Measurements from ENCODE around the gene TMEM50B. TPM values are rescaled to one million over a fixed set of nuclear protein-coding genes. Genes with fewer than 3 reads are reported as not detected.
"Not testable (repeated sequence)": the region's sequence is repeated elsewhere in the genome, so short reads cannot be mapped to it uniquely, and the experiment has no call there.

Gene TMEM50B
- polyA plus RNA-seq, 2 of the 4 experiments (the other 2 are of a cell fraction) = 11.1 to 19.4 TPM

- no peaks in the 10 kb centered on the region for H3K9me3 ChIP-seq
- 79% methylated on average over 12 of the region's 12 CpGs for WGBS (ENCODE audit: missing lambda C conversion rate)
- no peak for FAIRE-seq
- TF ChIP-seq FOSL2 (IDR thresholded peaks at IDR 0.05) (no peak), FOSL2 (CRISPR knock-in tag; IDR thresholded peaks at IDR 0.05) (peak; percentile 18; the same call in 1 of the 2 replicates), TFCP2L1 (CRISPR knock-in tag; IDR thresholded peaks at IDR 0.05) (no peak)
- H3K4me2 ChIP-seq = no peak overlapping the region
- no peak overlapping the region for H3K4me3 ChIP-seq
- ATAC-seq = peak; percentile 45 to 54; a peak in 5 of 6 replicates
- peak overlapping the region in 1 of 2 experiments; percentile 45; a peak in 2 of 6 replicates for H3K27ac ChIP-seq
- peaks cover 38% of the 10 kb centered on the region for H3K4me1 ChIP-seq
- ChIA-PET CTCF (interaction anchor here (1.1 kb wide), 1 partner anchor 27 kb away, joined by 3 read pairs; no protein-coding TSS in a partner anchor), POLR2A (no interaction called here)
- DNase-seq (ENCODE audit: low read depth in 1 of 2, low spot score in 1 of 2) = peak in 1 of 2 experiments; percentile 62
These were observed 60.1 kb downstream of the TMEM50B start for GRCh38 chr21:33419538-33420123.

DNA sequence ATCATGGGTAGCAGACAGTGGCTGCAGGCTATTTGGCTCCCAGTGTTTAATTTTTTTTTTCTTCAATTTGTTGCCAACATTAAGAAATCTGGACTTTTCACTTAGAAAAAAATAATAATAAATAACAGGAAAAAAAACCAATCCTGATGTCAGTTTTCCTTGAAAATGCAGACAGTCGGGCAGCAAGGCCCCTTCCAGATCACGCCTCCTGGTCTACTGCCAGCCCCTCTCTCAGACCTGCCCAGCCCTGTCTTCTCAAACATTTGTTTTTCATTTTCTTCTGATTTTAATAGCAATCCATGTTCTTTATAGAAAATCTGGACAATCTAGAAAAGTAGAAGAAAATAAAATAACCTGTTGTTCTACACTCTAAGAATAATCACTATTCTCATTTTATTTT is 61.1 kb downstream of the TMEM50B start:
- 54% methylated on average over 2 of the region's 2 CpGs for WGBS (ENCODE audit: missing lambda C conversion rate)
- H3K4me2 ChIP-seq = 0 out of 3 replicates have a peak overlapping the region, but pooled peaks have one; percentile 11
- ChIA-PET POLR2A (no interaction called here), CTCF (no interaction called here)
- no peak for ATAC-seq
- TF ChIP-seq POLR2AphosphoS2 (conservative IDR thresholded peaks at IDR 0.05; ENCODE audit: low read length) (no peak), ZSCAN20 (CRISPR knock-in tag; IDR thresholded peaks at IDR 0.05) (0 out of 2 replicates have a peak, but pooled peaks have one; percentile 45)
- no peaks in the 10 kb centered on the region for H3K9me3 ChIP-seq
- H3K27ac ChIP-seq = 0 out of 6 replicates have a peak overlapping the region, but pooled peaks have one; percentile 1 to 12
- FAIRE-seq = no peak
- DNase-seq (ENCODE audit: low read depth in 1 of 2, low spot score in 1 of 2) = no peak
- peaks cover 38% of the 10 kb centered on the region for H3K4me1 ChIP-seq
- H3K4me3 ChIP-seq = no peak overlapping the region

DNA sequence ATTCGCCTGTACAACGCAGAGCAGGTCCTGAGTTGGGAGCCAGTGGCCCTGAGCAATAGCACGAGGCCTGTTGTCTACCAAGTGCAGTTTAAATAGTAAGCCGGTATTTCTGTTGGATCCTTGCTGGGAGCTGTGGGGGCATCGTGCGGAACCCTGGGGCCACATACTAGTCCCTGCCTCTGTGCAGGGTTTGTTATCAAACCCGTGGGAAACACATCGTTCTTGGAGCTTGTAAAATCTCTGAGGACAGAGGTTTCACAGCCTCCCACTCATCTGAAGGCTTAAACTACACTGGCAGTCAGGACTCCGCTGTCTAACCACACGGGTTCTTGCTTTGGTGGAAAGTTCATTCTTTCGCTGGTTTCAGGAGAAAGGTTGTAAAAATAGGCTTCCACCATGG is 64.8 kb downstream of the TMEM50B start:
- FAIRE-seq (no peak), ATAC-seq (no peak), DNase-seq (ENCODE audit: low read depth in 1 of 2, low spot score in 1 of 2) (no peak)
- WGBS (ENCODE audit: missing lambda C conversion rate) = 91% methylated on average over 11 of the region's 11 CpGs
- no peak overlapping the region for H3K27ac ChIP-seq
- no peak overlapping the region for H3K4me3 ChIP-seq
- peaks cover 54% of the 10 kb centered on the region for H3K4me1 ChIP-seq
- no peak overlapping the region for H3K4me2 ChIP-seq
- H3K9me3 ChIP-seq = no peaks in the 10 kb centered on the region
- TF ChIP-seq, protein P1, sequence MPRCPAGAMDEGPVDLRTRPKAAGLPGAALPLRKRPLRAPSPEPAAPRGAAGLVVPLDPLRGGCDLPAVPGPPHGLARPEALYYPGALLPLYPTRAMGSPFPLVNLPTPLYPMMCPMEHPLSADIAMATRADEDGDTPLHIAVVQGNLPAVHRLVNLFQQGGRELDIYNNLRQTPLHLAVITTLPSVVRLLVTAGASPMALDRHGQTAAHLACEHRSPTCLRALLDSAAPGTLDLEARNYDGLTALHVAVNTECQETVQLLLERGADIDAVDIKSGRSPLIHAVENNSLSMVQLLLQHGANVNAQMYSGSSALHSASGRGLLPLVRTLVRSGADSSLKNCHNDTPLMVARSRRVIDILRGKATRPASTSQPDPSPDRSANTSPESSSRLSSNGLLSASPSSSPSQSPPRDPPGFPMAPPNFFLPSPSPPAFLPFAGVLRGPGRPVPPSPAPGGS (IDR thresholded peaks at IDR 0.05) = no peak
- TF ChIP-seq MYC (IDR thresholded peaks at IDR 0.05; ENCODE audit: borderline replicate concordance, low read length) (no peak), HOXB5 (CRISPR knock-in tag; IDR thresholded peaks at IDR 0.05) (no peak)
- ChIA-PET CTCF (interaction anchor here (1.0 kb wide), 1 partner anchor 54 kb away, joined by 6 read pairs; no protein-coding TSS in a partner anchor), POLR2A (no interaction called here)

- no peak for ATAC-seq
- no peaks in the 10 kb centered on the region for H3K9me3 ChIP-seq
- peaks cover 45% of the 10 kb centered on the region for H3K4me1 ChIP-seq
- TF ChIP-seq HEYL (CRISPR knock-in tag; IDR thresholded peaks at IDR 0.05) (no peak), TP53 (CRISPR knock-in tag; IDR thresholded peaks at IDR 0.05) (no peak), JUNB (IDR thresholded peaks at IDR 0.05) (no peak), RNF2 (IDR thresholded peaks at IDR 0.05; ENCODE audit: borderline replicate concordance, low read depth) (no peak), RAD21 (conservative IDR thresholded peaks at IDR 0.05 in 1 of 2, IDR thresholded peaks at IDR 0.05 in 1 of 2) (no peak)
- no peak overlapping the region for H3K27ac ChIP-seq
- WGBS (ENCODE audit: missing lambda C conversion rate) = 88% methylated on average over 14 of the region's 14 CpGs
- no peak for DNase-seq (ENCODE audit: low read depth in 1 of 2, low spot score in 1 of 2)
- CTCF ChIA-PET = interaction anchor here (1.4 kb wide), 1 partner anchor 53 kb away, joined by 3 read pairs; no protein-coding TSS in a partner anchor
- H3K4me3 ChIP-seq = no peak overlapping the region
- FAIRE-seq = no peak
- no peak overlapping the region for H3K4me2 ChIP-seq
- POLR2A ChIA-PET = no interaction called here
These were observed 65.7 kb downstream of the TMEM50B start for GRCh38 chr21:33414068-33414467.

DNA sequence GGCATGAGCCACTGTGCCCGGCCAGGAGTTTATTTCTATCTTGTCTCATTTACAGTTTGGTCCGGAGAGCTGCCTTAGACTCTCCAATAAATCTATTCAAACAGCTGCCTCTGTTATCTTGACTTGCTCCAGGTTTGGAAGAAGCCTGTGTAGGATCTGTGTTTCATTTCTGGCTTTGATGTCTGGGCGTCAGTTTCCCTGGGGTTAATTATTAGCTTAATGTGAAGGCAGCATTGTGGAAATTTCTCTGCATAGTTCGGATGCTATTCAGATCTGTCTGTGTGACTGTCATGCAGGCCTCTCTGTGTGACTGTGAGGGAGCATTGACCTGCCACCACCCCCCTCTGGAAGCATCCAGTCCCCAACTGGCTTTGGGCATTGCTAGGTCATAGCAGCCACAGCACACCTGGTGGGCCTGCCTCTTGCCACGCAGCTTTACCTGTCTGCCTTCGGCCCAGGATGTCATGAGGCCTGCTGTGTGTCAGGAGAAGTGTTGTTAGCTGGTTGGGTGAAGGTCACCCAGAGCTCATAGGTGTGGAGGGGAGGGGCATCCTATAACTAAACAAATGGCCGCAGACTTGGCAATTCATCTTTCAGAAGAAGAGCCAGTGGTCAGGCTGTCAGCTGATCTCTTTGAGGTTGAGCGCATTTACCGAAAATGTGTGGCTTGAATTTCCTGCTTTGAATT is 66.8 kb downstream of the TMEM50B start:
- POLR2A ChIA-PET = no interaction called here

DNA sequence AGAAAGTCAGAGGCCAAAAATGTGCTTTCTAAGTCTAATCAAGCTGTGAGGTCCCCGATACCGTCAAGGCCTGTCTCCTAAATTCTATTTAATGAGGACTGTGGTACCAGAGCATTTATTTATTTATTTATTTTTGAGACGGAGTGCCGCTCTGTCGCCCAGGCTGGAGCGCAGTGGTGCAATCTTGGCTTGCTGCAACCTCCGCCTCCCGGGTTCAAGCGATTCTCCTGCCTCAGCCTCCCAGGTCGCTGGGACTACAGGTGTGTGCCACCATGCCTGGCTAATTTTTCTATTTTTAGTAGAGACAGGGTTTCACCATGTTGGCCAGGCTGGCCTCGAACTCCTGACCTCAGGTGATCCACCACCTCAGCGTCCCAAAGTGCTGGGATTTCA is 67.3 kb downstream of the TMEM50B start:
- H3K27ac ChIP-seq = peak overlapping the region in 1 of 2 experiments; percentile 38; a peak in 1 of 6 replicates
- FAIRE-seq; H3K9me3 ChIP-seq; H3K4me3 ChIP-seq; DNase-seq (ENCODE audit: low read depth in 1 of 2, low spot score in 1 of 2); ATAC-seq; POLR2A ChIA-PET: not testable (repeated sequence)
- peak overlapping the region; percentile 38 for H3K4me2 ChIP-seq
- WGBS (ENCODE audit: missing lambda C conversion rate) = 87% methylated on average over 12 of the region's 12 CpGs
- H3K4me1 ChIP-seq = peaks cover 29% of the 10 kb centered on the region
- CTCF ChIA-PET = interaction anchor here (1.0 kb wide), 1 partner anchor 32 kb away, joined by 4 read pairs; no protein-coding TSS in a partner anchor

More for the DNA sequence above, 66.8 kb downstream of the TMEM50B start:
- no peak for TF ChIP-seq TP53 (CRISPR knock-in tag; IDR thresholded peaks at IDR 0.05)
- TF ChIP-seq CEBPB (IDR thresholded peaks at IDR 0.05) = no peak
- TF ChIP-seq MAX (IDR thresholded peaks at IDR 0.05) = no peak
- TF ChIP-seq RAD21 (conservative IDR thresholded peaks at IDR 0.05 in 1 of 2, IDR thresholded peaks at IDR 0.05 in 1 of 2) = no peak
- no peak for TF ChIP-seq CBX8 (IDR thresholded peaks at IDR 0.05)
- TF ChIP-seq RARB (CRISPR knock-in tag; IDR thresholded peaks at IDR 0.05) = no peak
- TF ChIP-seq EHMT2 (IDR thresholded peaks at IDR 0.05; ENCODE audit: low read depth) = no peak
- no peak for TF ChIP-seq ZFP36 (IDR thresholded peaks at IDR 0.05; ENCODE audit: borderline replicate concordance, partially characterized antibody)
- TF ChIP-seq ATOH8 (CRISPR knock-in tag; IDR thresholded peaks at IDR 0.05; ENCODE audit: low read depth) = no peak
- H3K9me3 ChIP-seq = no peaks in the 10 kb centered on the region
- H3K4me3 ChIP-seq = no peak overlapping the region
- DNase-seq (ENCODE audit: low read depth in 1 of 2, low spot score in 1 of 2) (no peak), FAIRE-seq (no peak), ATAC-seq (peak in 1 of 2 experiments; percentile 29; a peak in 2 of 6 replicates)
- peak overlapping the region; percentile 38 for H3K4me2 ChIP-seq
- H3K4me1 ChIP-seq = peaks cover 34% of the 10 kb centered on the region
- 42% methylated on average over 8 of the region's 9 CpGs for WGBS (ENCODE audit: missing lambda C conversion rate)
- H3K27ac ChIP-seq = peak overlapping the region in 1 of 2 experiments; percentile 38; a peak in 2 of 6 replicates
- CTCF ChIA-PET = interaction anchor here (1.0 to 1.4 kb wide), 2 partner anchors 32 to 52 kb away, joined by 3 to 4 read pairs; no protein-coding TSS in a partner anchor

Measured in A549 (cell line).